Ishikawa (cell line): ENCODE measurements around the gene ZNF557.

Experiments
- EP300 ChIP-seq: IDR thresholded peaks from 2 replicates; pipeline ENCODE4 v1.6.1; 2012; ENCODE audit warnings: borderline replicate concordance
- TCF12 ChIP-seq: IDR thresholded peaks from 2 replicates; pipeline ENCODE4 v1.6.1; 2012; ENCODE audit warnings: low read depth
- YY1 ChIP-seq: IDR thresholded peaks from 2 replicates; pipeline ENCODE4 v1.6.1; 2012; ENCODE audit warnings: low read depth
- TF ChIP-seq, protein P1 (sequence below): IDR thresholded peaks from 2 replicates; pipeline ENCODE4 v1.6.1; 2012
- TF ChIP-seq, protein P2 (sequence below): IDR thresholded peaks from 2 replicates; pipeline ENCODE4 v1.6.1; 2012; ENCODE audit warnings: low read depth, mild to moderate bottlenecking
- TF ChIP-seq, protein P3 (sequence below): IDR thresholded peaks from 2 replicates; pipeline ENCODE4 v1.6.1; 2012

- TF ChIP-seq, protein P1, sequence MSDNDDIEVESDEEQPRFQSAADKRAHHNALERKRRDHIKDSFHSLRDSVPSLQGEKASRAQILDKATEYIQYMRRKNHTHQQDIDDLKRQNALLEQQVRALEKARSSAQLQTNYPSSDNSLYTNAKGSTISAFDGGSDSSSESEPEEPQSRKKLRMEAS, result no peak
- TF ChIP-seq EP300, result no peak
- TF ChIP-seq, protein P2, sequence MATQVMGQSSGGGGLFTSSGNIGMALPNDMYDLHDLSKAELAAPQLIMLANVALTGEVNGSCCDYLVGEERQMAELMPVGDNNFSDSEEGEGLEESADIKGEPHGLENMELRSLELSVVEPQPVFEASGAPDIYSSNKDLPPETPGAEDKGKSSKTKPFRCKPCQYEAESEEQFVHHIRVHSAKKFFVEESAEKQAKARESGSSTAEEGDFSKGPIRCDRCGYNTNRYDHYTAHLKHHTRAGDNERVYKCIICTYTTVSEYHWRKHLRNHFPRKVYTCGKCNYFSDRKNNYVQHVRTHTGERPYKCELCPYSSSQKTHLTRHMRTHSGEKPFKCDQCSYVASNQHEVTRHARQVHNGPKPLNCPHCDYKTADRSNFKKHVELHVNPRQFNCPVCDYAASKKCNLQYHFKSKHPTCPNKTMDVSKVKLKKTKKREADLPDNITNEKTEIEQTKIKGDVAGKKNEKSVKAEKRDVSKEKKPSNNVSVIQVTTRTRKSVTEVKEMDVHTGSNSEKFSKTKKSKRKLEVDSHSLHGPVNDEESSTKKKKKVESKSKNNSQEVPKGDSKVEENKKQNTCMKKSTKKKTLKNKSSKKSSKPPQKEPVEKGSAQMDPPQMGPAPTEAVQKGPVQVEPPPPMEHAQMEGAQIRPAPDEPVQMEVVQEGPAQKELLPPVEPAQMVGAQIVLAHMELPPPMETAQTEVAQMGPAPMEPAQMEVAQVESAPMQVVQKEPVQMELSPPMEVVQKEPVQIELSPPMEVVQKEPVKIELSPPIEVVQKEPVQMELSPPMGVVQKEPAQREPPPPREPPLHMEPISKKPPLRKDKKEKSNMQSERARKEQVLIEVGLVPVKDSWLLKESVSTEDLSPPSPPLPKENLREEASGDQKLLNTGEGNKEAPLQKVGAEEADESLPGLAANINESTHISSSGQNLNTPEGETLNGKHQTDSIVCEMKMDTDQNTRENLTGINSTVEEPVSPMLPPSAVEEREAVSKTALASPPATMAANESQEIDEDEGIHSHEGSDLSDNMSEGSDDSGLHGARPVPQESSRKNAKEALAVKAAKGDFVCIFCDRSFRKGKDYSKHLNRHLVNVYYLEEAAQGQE, result no peak
- no peak for TF ChIP-seq TCF12
- no peak for TF ChIP-seq YY1
- TF ChIP-seq, protein P3, sequence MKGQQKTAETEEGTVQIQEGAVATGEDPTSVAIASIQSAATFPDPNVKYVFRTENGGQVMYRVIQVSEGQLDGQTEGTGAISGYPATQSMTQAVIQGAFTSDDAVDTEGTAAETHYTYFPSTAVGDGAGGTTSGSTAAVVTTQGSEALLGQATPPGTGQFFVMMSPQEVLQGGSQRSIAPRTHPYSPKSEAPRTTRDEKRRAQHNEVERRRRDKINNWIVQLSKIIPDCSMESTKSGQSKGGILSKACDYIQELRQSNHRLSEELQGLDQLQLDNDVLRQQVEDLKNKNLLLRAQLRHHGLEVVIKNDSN, result no peak
Observed at GRCh38 chr19:7119582-7119981, 50.1 kb downstream of the ZNF557 start.
